HG03135 (cell line): ENCODE measurements around the gene RAB40C.

Experiments
- ATAC-seq: cut with Tn5 transposase; IDR thresholded peaks from one replicate; pipeline ENCODE4 v1.9.1; 2021; ENCODE audit warnings: mild to moderate bottlenecking, moderate library complexity; ENCODE audit not compliant: unreplicated experiment

RAB40C gene

DNA sequence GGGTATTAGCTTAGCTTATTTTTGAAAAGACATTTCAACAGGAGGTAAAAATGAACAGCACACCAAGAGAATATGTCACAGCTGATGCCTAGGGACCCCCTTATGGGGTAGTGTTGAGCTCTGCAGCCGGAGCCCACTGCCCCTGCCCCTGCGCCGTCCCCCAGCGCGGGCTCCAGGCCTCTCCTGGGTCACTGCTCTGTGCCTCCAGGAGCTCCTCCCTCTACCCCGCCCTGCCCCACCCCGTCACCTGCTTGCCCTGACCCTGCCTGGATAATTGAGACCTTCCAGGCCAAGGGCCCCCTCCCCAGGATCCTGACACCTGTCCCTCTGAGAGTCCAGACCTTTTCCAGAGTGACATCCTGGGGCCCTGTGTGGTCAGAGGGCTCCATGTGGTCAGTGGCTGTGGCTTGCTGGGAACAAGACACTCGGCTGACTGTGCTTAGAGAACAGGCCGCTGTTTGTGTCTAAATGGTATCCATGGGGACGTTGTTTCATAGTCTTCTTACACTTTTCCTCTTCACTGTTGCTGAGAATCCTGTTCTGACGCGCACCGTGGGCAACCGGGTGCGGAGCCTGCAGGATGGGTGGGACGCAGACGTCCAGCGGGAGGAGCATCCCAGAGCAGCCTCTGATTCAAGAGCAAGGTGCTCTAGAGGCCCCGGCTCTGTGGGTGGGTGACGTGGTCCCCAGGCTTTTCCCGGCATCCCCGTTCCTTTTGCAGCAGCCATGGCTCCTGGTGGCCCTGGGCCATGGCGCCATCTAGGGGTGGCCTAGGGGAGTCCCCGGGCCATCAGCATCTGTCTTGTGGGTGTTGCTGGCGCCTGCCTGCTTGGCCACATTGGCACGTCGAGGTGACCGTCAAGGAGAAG, 20.9 kb downstream of the RAB40C start:
- ATAC-seq, result no peak

- ATAC-seq, result no peak
These were observed 25.3 kb downstream of the RAB40C start for GRCh38 chr16:615122-615521.

- ATAC-seq, result no peak
These were observed 27.1 kb downstream of the RAB40C start for GRCh38 chr16:616733-617586.

DNA sequence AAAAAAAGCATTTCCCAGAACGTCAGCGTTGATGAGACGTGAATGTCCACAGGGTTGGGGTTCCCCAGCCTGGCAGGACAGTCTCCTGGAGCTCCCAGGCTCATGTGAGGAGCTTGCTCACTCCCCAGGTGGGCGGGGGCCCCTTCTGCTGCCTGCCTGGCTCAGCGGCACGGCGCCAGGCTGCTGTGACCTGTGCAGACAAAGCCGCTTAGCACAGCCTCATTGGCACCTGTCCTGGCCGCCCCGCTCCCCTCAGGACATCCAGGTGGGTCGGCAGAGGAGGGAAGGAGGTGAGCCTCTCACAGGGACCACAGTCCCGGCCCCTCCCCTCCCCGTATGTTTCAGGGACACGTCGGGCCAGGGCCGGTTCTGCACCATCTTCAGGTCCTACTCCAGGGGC, 28.0 kb downstream of the RAB40C start:
- no peak for ATAC-seq

DNA sequence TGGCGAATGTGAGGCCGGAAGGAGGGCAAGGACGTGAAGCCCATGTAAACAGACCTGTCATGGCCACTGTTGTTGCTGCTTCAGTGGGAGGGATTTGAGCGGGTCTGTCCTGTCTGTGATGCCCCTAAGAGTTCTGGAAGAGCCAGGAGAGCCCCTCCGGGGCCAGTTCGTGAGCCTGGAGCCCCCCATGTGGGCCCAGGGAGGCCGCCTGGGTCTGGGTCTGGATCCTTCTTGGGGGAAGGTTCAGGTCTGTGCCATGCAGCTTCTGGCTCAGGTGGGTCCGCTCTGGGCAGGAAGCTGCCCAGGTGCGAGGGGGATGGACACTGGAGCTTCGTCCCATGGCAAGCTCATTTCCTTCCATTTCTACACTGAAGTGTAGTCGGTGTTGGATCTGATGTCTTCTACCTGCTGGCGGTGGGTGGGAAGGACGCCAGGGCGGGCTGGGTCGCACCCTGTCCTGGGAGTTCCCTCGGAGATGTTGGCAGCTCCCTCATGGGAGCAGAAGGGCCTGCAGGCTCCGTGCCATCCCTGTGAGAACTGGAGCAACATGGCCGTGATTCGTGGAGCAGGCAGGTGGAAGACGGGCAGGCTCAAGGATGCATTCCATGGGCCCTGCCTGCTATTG, 29.7 kb downstream of the RAB40C start:
- ATAC-seq, result no peak

- no peak for ATAC-seq
These were observed 31.0 kb downstream of the RAB40C start for GRCh38 chr16:620700-621525.

DNA sequence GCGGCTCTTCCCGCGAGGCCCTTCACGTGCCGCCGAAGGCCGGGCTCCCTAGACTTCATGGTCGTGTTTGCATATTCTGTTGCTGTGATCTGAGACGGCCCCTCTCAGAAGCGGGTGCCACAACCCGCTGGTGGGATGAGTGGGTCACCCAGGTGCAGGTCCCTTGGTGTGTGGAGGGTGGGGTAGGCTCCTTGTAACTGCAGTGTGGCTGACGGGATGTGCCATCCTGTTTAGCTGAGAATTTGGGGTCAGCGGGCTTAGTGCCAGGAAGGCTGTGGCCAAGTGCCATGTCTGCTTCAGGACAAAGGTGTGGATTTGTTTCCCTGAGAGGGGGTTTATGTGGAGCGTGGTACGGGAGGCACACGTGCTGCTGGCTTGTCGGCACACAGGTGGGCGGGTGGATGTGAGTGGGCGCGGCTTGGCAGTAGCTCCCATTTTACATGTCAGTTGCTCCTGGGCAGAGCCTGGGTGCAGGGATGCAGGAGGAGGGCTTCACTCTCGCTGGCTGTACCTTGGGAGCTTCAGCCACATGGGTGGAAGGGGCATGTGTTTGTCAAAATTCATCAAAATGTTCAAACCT, 31.8 kb downstream of the RAB40C start:
- ATAC-seq, result no peak

DNA sequence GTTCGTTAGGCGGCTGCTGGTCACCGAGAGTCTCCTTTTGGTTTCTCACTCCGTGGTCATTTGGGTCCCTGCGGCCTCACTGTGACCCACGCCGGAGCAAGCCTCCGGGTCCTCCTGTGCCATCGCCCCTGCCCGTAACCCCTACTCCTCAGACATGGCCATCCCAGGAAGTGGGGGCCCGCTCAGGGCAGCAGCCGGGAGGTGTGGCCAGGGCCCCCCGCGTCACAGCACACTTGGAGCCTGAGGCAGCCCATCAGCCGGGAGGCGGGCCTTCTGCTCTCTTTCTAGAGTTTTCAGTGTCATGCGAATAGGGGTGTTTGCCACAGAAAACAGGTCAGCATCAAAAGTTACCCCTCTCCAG, 33.0 kb downstream of the RAB40C start:
- no peak for ATAC-seq

DNA sequence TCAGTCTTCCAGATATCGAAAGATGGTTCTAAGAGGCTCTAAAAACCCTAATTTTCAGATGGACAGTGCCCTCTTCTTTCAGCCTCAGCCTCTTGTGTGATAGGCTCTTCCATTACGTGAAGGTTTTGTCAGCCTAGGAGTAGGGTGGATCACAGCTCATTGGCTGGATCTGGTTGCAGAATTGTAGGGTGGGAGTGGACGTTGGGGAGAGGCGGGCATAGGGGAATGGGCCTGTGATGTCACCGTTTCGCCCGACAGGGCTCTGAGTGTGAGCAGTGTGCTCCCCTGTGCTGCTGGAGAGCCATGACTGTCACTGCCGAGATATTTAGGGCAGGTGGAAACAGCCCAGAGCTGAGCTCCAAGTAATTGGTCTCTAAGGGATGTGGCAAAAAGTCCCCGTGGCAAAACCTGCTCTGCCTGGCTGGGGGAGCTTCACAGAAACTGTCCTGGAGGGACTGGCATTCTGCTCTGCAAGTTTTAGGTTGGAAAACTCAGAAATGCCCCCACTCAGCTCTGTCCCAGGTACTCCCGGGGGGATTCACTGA, 34.7 kb downstream of the RAB40C start:
- no peak for ATAC-seq

DNA sequence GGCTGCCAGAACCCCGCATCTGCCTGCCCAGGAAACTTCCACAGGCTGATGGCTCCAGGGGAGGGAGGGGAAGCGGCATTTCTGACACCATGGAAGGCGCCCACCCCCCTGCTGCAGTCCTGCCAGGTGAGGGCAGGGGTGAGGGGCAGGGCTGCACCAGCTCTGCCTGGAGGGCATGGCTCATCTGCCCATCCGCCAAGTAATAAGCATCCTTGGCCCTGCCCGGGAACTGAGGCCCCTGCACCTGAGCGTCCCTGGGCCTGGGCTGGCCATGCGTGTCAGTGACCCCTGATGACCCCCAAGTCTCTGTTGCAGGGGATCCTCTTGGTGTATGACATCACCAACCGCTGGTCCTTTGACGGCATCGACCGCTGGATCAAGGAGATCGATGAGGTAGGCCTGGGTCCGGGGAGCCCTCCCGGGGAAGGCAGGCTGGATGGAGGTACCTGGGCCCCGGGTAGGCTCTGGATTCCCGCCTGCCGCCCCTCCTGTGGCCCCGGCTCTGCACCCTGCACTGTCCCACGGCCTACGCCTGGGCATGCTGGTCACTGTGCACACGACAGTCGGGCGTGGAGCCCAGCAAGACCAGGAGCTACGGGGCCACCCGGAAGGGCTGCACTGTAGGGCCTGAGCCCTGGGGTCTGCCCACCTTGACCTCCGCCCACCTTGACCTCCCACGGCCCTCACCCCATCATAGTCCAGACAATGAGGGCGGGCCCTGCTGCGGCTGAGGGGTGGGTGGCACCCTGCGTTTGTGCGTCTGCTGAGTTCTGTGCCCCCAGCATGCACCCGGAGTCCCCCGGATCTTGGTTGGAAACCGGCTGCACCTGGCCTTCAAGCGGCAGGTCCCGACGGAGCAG, 35.5 kb downstream of the RAB40C start:
- no peak for ATAC-seq

DNA sequence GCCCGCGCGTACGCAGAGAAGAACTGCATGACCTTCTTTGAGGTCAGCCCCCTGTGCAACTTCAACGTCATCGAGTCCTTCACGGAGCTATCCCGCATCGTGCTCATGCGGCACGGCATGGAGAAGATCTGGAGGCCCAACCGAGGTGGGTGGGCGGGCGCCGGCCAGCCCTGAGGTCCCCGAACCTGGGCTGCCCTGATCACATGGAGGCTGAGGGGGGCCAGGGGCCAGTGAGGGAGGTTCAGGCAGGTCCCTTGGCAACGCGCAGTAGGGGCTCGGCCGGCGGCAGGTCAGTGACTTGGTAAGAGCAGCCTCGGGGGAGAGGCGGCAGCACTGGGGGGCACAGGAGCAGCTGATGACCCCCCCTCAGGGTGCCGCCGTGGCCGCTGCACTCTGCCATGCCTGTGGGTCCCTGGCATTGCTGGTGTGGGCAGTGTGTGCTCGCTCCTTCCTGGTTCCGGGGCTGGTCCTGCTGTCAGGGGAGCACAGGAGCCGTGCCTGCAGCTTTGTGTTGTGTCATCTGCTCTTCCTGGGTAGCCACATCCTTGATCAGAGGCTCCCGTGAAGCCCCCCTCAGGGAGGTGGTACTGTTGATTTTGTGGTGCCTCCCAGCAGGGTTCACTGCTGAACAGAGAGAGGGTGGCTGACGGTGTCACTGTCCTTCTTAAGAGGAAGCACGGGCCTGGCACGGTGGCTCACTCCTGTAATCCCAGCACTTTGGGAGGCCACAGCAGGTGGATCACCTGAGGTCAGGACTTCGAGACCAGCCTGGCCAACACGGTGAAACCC, 36.3 kb downstream of the RAB40C start:
- no peak for ATAC-seq

- ATAC-seq, result no peak
These were observed 37.1 kb downstream of the RAB40C start for GRCh38 chr16:626787-627453.

DNA sequence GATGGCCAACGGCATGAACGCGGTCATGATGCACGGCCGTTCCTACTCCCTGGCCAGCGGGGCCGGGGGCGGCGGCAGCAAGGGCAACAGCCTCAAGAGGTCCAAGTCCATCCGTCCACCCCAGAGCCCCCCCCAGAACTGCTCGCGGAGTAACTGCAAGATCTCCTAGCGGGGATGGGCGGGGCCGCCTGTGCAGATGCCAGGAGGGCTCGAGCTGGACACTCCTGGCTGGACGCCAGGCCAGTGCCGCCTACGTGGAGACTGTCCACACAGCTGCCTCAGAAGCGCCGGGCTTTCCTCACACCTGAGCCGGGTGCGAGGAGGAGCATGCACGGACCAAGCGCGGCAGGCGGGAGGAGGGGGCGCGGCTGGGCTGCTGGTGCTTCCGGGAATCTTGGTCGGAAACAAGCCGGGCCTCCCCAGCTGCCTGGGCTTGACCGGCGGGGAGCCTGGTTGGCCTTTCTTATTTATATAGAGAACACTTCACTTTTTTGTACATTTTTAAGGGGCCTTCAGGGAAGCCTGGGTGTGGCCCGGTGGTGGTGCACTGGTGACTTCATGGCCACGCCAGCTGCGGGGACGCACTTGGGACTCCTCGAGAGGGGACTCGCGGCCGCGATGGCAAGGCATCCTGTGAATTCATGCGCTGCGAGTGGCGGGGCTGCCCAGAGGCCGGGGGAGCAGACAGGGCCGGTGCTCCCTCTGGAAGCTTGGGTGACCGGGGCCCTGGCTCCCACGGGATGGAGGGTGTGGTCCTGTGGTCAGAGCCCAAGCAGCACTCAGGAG, 37.8 kb downstream of the RAB40C start:
- no peak for ATAC-seq

GRCh38 chr16:628321-629061, 38.6 kb downstream of the RAB40C start:
- ATAC-seq, result no peak

DNA sequence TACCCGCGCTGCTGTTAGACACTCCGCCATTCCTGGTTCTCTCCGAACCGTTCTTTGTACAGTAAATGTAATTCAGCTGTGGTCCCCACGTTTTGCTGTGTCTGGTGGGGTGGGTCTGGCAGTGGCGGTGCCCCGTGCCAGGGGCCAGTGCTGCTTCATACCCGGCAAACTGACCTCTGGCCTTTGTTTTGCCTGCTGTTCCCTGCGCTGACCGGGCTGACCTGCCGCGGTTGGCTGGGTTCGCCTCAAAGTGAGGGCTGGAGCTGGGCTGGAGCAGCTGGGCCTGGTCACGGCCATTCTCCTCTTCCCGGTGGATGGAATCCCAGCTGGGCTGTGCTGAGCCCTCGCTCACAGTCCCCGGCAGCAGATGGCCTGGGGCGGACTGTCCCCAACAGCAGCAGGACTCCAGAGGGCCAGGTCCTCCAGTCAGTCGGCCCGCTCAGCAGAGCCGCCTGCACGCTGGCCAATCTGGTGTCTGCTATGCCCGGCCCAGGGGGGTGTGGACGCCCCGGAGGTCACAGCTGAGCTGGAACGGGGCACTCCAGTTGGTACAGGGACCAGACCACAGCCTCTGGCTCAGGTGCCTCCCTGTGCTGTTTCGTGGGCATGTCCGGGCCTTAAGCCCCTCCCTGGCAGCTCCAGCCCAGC, 39.4 kb downstream of the RAB40C start:
- ATAC-seq, result no peak

GRCh38 chr16:629833-630248, 40.0 kb downstream of the RAB40C start:
- no peak for ATAC-seq
